ENCODE results near the gene ENPEP.
A peak's percentile ranks its signal among the peaks of the same experiment; 100 is the strongest.
"Not testable (repeated sequence)": the region's sequence is repeated elsewhere in the genome, so short reads cannot be mapped to it uniquely, and the experiment has no call there.

The ENPEP gene

GRCh38 chr4:110475881-110476818 is at the start of gene ENPEP:
ENPEP (plus strand) TSS chr4:110476155; CDS start chr4:110476415, 260 bp downstream.
- DNase-seq: peak in 10 of 58 donors; percentile 1 to 23 (median 7)

GRCh38 chr4:110431805-110432204 is 44.1 kb upstream of the ENPEP start:
- DNase-seq: not testable (repeated sequence)

- DNase-seq: not testable (repeated sequence)
These were observed 38.7 kb upstream of the ENPEP start for GRCh38 chr4:110437292-110437691.

GRCh38 chr4:110439209-110439608 is 36.7 kb upstream of the ENPEP start:
- not testable (repeated sequence) for DNase-seq

- DNase-seq: no peak
These were observed 33.6 kb upstream of the ENPEP start for GRCh38 chr4:110442309-110442708.

GRCh38 chr4:110442788-110443187 is 33.2 kb upstream of the ENPEP start:
- DNase-seq: no peak

GRCh38 chr4:110449947-110450346 is 26.0 kb upstream of the ENPEP start:
- no peak for DNase-seq

- no peak for DNase-seq
These were observed 23.4 kb upstream of the ENPEP start for GRCh38 chr4:110452546-110452945.

GRCh38 chr4:110454441-110454840 is 21.5 kb upstream of the ENPEP start:
- no peak for DNase-seq

GRCh38 chr4:110458494-110459266 is 17.3 kb upstream of the ENPEP start:
- no peak for DNase-seq

GRCh38 chr4:110460074-110460746 is 15.7 kb upstream of the ENPEP start:
- no peak for DNase-seq

GRCh38 chr4:110467400-110467799 is 8.6 kb upstream of the ENPEP start:
- DNase-seq: no peak

- no peak for DNase-seq
These were observed 3.2 kb upstream of the ENPEP start for GRCh38 chr4:110472583-110473329.

GRCh38 chr4:110474481-110474880 is 1.5 kb upstream of the ENPEP start:
- no peak for DNase-seq

- DNase-seq: not testable (repeated sequence)
These were observed 875 bp upstream of the ENPEP start for GRCh38 chr4:110475080-110475479.

GRCh38 chr4:110477836-110478235 is 1.9 kb downstream of the ENPEP start:
- DNase-seq: no peak

GRCh38 chr4:110480031-110480549 is 4.1 kb downstream of the ENPEP start:
- DNase-seq: peak in 4 of 58 donors; percentile 6 to 30 (median 16)

- no peak for DNase-seq
These were observed 4.9 kb downstream of the ENPEP start for GRCh38 chr4:110480746-110481271.

- no peak for DNase-seq
These were observed 7.6 kb downstream of the ENPEP start for GRCh38 chr4:110483516-110483915.

- DNase-seq: no peak
These were observed 8.1 kb downstream of the ENPEP start for GRCh38 chr4:110484029-110484428.
